RCC 7860 (cell line): ENCODE data around the gene SPZ1.
"Not testable (repeated sequence)": the region's sequence is repeated elsewhere in the genome, so short reads cannot be mapped to it uniquely, and the experiment has no call there.

ENCODE experiments used
- DNase-seq: peaks from one replicate; pipeline ENCODE4 v3.0.0-alpha.2; 2015; ENCODE audit warnings: low spot score
- FAIRE-seq: peaks from 2 replicates; lab custom pipeline; 2012; peaks lifted over from hg19 to GRCh38; lab: Jason Lieb, UNC

Gene SPZ1

DNA sequence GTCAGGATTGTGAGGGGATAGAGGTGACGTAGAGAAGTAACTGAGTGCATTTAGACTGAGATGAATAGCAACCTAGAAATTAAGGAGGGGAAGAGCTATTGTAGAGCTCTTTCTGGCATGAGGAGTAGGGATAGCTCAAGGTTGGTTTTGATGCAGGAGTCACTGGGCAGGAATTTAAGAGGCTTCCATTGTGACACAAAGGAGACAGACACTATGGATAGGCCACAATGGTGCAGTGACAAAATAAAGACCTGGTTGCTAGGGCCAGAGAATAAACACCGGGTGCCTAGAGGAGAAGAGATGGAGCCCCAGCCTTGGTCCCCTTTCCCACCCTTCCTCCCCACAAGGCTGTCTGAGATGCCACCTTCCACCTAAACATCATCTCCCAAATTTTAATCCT is at the start of gene SPZ1:
SPZ1 (plus strand) TSS at position 301 of the 400 bp plus-strand sequence. CDS start 214 bp downstream, outside the sequence.
- DNase-seq (no peak), FAIRE-seq (no peak)

DNA sequence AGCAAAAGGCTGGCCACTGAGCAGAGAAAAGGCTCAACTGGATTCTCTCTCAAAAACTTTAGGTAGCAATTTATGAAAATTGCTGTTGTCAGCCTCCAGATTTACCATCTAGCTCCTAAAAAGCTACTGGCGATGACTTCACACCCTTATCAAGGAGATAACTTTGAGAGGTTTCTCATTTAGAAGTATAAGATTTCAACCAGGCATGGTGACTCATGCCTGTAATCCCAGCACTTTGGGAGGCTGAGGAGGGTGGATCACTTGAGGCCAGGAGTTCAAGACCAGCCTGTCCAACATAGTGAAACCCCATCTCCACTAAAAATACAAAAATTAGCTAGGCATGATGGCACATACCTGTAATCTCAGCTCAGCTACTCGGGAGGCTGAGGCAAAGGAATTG is 49.3 kb upstream of the SPZ1 start:
- FAIRE-seq, DNase-seq: not testable (repeated sequence)

DNA sequence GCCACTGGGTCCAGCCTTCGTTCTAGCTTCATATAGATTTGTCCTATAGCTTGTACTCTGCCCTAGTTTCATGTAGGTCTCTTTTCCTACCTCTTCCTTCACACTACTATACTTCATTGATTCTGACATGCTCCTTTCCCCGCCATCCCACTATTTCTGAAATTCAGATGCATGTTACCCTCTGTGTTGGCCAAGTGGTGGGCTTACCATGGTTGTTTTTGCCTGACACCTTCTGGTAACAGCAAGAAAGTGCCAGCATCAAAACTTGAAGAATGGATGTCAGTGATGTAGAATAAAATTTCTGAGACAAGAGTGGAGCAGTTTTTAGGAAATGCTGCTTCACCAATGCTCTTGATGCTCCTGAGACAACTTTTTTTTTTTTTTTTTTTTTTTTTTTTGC is 44.5 kb upstream of the SPZ1 start:
- no peak for DNase-seq
- FAIRE-seq, result no peak

- FAIRE-seq (no peak), DNase-seq (no peak)
Observed at GRCh38 chr5:80276186-80276585, 43.6 kb upstream of the SPZ1 start.

DNA sequence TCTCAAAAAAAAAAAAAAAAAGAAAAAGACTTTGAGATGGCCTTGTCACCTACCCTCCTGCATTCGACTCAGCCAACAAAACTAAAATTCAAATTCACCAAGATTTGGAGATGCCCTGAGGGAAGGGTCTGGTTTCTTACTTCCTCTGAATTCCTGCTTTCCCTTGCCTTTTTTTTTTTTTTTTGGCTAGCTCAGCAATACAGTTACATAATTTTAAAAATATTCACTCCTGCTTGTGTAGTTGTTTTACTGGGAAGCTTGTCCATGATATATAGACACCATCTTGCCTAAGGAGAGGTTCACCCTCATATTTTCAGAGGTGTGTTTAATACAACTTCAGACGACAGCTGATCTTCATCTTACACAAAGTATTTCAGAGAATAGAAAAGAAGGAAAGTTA is 42.6 kb upstream of the SPZ1 start:
- no peak for DNase-seq
- no peak for FAIRE-seq

DNA sequence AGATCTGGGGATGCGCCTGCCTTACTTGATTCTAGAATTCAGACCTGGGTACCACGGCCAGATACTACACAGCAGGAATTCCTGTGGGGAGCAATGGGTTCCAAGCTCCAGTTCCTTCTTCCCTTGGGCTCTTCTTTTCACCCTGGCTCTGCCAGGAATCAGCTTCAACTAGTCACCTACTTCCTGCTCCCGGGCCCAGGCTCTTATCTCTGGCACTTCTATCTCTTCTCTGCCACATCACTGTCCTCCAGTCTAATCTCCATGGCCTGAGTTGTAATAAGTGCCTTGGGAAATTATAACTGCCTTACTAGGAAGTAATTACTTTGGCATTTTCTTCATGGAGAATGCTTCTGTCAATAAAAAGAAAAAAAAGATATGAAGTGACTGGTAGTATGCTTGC is 37.7 kb upstream of the SPZ1 start:
- no peak for DNase-seq

GRCh38 chr5:80283360-80283759 is 36.4 kb upstream of the SPZ1 start:
- no peak for FAIRE-seq
- no peak for DNase-seq

More for the DNA sequence above, 37.7 kb upstream of the SPZ1 start:
- no peak for FAIRE-seq

- DNase-seq (no peak), FAIRE-seq (no peak)
Observed at GRCh38 chr5:80284720-80285119, 35.1 kb upstream of the SPZ1 start.

GRCh38 chr5:80288177-80288576 is 31.6 kb upstream of the SPZ1 start:
- DNase-seq (no peak), FAIRE-seq (no peak)

DNA sequence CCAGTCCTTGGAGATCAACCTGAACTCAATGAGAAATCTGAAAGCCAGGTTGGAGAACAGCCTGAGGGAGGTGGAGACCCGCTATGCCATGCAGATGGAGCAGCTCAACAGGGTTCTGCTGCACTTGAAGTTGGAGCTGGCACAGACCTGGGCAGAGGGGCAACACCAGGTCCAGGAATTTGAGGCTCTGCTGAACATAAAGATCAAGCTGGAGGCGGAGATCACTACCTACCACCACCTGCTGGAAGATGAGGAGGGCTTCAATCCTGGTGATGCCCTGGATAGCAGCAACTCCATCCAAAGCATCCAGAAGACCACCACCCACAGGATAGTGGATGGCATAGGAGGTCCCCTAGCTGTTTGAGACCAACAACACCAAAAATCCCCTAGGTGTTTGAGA is 30.5 kb upstream of the SPZ1 start:
- no peak for DNase-seq
- no peak for FAIRE-seq

DNA sequence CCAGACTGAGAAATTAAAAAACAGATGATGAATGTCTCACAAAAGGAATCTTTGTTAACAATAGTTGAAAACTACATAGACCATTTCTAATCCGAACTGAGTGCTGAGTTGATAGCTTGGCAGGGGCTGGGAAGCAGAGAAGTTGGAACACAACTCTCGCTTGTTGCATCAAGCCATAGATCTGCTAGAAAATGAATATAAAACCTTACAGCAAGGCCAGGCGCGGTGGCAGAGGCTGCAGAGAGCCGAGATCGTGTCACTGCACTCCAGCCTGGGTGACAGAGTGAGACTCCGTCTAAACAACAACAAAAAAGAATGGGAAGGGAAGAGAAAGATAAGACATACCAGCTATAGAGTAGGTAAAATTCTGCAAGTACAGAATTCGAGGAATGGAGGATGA is 28.0 kb upstream of the SPZ1 start:
- DNase-seq (no peak), FAIRE-seq (no peak)

DNA sequence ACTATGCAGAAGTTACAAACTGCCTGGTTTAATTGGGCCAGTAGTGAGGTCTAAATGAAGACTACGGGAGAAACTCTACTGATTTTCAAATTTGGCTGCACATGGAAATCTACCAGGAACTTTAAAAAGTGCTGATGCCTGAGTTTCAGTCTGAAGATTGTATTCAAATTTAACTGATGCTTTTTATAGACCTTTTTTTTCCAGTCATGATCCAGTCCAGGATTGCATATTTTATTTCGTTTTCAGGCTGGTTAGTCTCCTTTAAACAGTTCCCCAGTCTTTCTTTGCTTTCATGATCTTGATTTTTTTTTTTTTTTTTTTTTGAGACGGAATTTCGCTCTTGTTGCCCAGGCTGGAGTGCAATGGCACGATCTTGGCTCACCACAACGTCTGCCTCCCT is 23.7 kb upstream of the SPZ1 start:
- FAIRE-seq, result no peak
- no peak for DNase-seq

- DNase-seq (no peak), FAIRE-seq (no peak)
Observed at GRCh38 chr5:80299601-80300000, 20.2 kb upstream of the SPZ1 start.

GRCh38 chr5:80300125-80300524 is 19.7 kb upstream of the SPZ1 start:
- FAIRE-seq, result no peak
- DNase-seq, result no peak

DNA sequence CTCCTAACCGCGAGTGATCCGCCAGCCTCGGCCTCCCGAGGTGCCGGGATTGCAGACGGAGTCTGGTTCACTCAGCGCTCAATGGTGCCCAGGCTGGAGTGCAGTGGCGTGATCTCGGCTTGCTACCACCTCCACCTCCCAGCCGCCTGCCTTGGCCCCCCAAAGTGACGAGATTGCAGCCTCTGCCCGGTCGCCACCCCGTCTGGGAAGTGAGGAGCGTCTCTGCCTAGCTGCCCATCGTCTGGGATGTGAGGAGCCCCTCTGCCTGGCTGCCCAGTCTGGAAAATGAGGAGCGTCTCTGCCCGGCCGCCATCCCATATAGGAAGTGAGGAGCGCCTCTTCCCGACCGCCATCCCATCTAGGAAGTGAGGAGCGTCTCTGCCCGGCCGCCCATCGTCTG is 19.0 kb upstream of the SPZ1 start:
- FAIRE-seq, DNase-seq: not testable (repeated sequence)

DNA sequence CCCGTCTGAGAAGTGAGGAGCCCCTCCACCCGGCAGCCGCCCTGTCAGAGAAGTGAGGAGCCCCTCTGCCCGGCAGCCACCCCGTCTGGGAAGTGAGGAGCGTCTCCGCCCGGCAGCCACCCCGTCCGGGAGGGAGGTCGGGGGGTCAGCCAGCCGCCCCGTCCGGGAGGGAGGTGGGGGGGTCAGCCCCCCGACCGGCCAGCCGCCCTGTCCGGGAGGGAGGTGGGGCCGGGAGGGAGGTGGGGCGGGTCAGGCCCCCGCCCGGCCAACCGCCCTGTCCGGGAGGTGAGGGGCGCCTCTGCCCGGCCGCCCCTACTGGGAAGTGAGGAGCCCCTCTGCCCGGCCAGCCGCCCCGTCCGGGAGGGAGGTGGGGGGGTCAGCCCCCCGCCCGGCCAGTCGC is 18.5 kb upstream of the SPZ1 start:
- FAIRE-seq, result not testable (repeated sequence)

GRCh38 chr5:80302636-80303035 is 17.2 kb upstream of the SPZ1 start:
- DNase-seq (no peak), FAIRE-seq (no peak)

More for the DNA sequence above, 18.5 kb upstream of the SPZ1 start:
- DNase-seq, result not testable (repeated sequence)

GRCh38 chr5:80308526-80308925 is 11.3 kb upstream of the SPZ1 start:
- no peak for FAIRE-seq

GRCh38 chr5:80309871-80310665 is 9.7 kb upstream of the SPZ1 start:
- FAIRE-seq, result no peak
- DNase-seq, result no peak

More at GRCh38 chr5:80308526-80308925, 11.3 kb upstream of the SPZ1 start:
- DNase-seq, result no peak

DNA sequence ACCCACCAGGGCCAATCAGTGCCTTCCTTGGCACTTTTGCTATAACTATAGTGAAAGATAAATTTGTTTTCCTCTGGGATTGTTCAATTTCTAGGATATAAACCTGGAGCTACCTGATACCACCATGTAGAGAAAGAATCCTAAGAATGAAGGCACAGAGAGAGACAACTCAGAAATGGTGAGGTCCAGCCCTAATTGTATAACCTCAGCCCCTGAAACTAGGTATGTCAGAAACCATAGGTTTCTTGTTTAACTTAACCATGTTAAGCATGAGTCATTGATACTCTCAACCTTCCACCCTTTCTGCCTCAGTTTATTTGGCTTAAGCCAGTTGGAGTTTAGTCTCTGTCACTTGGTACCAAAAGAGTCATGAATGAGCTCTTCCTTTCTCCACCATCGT is 4.6 kb upstream of the SPZ1 start:
- no peak for FAIRE-seq

GRCh38 chr5:80318212-80318611 is 1.6 kb upstream of the SPZ1 start:
- DNase-seq, result no peak
- no peak for FAIRE-seq

More for the DNA sequence above, 4.6 kb upstream of the SPZ1 start:
- DNase-seq, result no peak

- no peak for FAIRE-seq
- DNase-seq, result no peak
Observed at GRCh38 chr5:80324912-80325311, 5.1 kb downstream of the SPZ1 start.

- FAIRE-seq (no peak), DNase-seq (no peak)
Observed at GRCh38 chr5:80326468-80326867, 6.7 kb downstream of the SPZ1 start.
